GM18909 (cell line): ENCODE measurements around the gene ATF3.

Experiments used
- ATAC-seq: cut with Tn5 transposase; IDR thresholded peaks from one replicate; pipeline ENCODE4 v1.9.1; 2021; ENCODE audit warnings: mild to moderate bottlenecking; ENCODE audit not compliant: unreplicated experiment, poor library complexity

The ATF3 gene

GRCh38 chr1:212607913-212608391 lies 609 bp upstream of the ATF3 start:
- ATAC-seq = peak; percentile 3

- ATAC-seq = peak; percentile 16
Observed at GRCh38 chr1:212608959-212609700, 569 bp downstream of the ATF3 start.

- no peak for ATAC-seq
Observed at GRCh38 chr1:212609701-212610574, 1.4 kb downstream of the ATF3 start.

DNA sequence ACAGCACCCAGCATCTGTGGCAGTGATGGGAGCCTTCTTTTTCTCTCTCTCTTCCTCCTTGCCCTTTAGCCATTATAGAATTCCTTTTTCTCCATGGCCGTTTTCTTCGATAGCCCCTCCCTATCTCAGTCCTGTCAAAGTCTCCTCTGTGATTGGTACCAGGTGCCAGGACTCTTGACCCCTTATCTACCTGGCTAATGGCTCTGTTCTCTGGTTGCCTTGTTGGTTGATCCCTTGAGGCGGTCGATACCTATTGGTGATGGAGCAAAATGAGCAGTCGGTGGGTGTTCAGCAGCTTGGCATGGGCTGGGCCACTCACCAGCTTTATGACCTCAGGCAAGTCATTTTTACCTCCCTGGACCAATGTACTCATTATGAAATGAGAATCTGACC lies 2.0 kb downstream of the ATF3 start:
- no peak for ATAC-seq

- ATAC-seq = no peak
Observed at GRCh38 chr1:212611000-212611948, 2.7 kb downstream of the ATF3 start.

- ATAC-seq = no peak
Observed at GRCh38 chr1:212612041-212612961, 3.7 kb downstream of the ATF3 start.

GRCh38 chr1:212613440-212614335 lies 5.1 kb downstream of the ATF3 start:
- ATAC-seq = no peak

DNA sequence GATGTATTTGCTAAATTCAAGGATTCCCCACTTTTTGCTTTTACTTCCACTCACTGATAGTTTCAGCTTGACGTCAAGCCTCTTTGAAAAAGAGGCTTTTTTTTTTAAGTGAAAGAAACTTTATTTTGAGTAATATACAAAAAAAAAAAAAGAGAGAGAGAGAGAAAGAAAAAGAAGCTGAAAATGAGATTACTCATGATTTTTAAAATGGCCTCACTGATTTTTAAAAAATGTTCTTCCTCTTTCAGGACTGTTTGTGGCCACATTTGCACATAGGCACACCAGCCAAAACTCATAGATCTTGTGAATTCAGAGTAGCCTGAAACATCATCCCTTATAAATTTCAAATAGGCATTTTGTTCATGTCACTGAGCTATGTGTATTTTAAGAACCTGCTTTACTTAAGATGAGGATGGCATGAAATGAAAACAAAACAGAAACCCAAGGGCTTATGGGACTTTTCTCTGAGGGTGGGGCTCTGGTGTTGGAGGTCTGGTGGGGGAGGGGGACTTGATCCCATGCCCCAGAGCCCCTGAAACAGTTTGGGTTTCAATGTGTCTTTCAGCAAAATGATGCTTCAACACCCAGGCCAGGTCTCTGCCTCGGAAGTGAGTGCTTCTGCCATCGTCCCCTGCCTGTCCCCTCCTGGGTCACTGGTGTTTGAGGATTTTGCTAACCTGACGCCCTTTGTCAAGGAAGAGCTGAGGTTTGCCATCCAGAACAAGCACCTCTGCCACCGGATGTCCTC lies 6.1 kb downstream of the ATF3 start:
- no peak for ATAC-seq

GRCh38 chr1:212615201-212615470 lies 6.6 kb downstream of the ATF3 start:
- ATAC-seq = no peak

DNA sequence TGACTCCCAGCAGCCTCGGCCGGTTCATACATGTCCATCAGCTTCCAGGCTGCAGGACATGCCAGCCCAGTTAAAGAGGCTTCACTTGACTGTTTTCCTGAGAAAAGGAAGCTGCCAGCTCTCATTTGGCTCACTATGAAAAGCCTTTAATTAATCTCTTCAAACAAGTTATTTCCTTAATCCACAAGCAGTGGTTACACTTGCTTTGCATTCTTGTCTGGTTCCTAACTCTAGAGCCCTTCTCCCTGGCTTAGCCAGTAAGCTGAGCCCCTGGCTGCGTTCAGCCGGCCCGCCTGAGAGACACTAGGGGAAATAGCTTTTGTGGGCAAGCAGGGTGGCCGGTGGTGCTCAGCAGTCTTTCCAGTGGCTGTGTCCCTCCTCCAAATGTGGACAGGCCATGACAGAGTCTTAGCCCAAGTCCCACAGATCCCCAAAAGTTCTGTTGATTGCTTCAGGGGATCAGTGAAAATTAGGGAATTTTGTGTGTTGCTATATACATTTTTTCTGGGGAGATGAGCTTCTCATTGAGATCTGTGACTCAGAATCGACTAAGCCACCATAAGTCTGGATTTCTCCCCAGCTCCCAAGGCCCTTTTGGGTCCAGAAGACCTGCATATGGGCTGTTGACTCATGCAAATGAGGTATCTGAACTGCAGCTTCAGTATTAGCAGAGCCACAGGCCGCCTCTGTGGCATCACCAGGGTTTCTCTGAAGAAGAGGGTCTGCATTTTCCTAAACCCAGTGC lies 10.1 kb downstream of the ATF3 start:
- no peak for ATAC-seq

- no peak for ATAC-seq
Observed at GRCh38 chr1:212620293-212620692, 11.7 kb downstream of the ATF3 start.

DNA sequence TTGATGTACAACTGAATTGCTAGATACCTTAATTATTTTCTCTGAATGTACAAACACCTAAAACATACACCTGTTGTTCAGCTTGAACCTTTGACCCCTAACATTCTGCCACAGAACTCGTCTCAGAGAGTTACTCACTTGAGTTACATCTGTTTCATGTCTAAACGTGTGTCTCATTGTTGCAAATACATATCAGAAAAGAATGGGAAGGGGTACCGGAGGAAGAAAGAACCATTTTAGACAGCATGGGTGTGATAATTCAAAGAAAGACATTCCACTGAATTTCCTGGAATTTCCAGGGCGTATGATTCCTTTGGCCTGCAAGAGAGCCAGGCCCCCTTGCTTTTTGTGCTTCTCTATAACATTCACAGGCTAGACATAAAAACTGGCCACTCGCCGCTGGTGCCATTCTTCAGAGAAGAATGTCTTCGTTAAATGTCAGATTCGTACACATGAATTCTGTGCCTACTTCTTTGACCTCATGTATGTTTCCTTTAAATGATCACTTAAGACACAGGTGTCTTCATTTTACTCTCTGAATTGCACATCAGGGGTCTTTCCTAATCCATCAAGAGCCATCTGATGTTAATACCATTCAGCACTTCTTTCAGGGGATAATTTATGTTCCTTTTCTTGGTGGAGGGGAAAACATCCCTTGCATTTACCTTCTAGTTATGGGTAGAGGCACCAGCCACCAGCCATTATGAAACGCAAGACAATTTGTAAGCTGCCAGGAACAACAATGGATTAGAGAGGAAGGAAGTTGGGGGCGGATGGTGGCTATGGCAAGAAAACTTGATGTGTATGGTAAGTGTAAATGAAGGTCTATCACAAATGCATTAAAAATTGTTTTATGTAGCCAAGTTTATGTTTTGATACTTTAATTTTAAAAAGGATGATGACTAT lies 12.7 kb downstream of the ATF3 start:
- no peak for ATAC-seq

DNA sequence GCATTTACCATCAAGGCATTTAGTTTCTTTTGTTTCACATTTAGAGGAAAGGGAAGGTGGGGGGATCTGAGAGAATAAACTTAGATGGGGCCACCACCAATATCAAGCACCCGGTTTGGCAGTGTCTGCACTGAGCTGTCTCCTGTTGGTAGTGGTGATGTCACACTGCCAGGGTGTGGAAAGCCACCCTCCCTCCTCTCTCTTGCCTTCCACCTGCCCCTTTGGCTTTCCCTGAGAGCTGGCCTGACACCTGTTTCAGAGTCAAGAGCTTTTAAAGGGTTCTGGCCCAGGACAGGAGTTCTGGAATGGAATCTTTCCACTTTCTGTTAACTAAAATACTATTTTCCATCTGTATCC lies 13.4 kb downstream of the ATF3 start:
- no peak for ATAC-seq

DNA sequence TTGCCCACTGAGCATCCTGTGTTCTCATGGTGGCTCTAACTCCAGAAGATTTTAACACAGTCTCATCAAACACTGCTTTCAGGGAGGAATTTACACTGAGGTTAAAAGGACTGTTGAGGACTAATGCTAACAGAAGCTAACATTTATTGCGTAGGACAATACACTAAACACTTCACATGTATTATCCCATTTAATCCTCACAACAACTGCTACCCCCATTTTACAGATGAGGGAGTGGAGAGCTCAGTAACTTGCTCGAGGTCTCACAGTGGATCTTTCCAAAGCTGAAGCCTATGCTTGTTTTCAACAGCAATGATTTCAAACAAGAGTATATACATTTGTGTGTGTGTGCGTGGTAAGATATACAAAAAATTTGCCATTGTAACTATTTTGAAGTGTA lies 13.9 kb downstream of the ATF3 start:
- ATAC-seq = no peak

- no peak for ATAC-seq
Observed at GRCh38 chr1:212622906-212623305, 14.3 kb downstream of the ATF3 start.

GRCh38 chr1:212623603-212624002 lies 15.0 kb downstream of the ATF3 start:
- no peak for ATAC-seq
